Kidney epithelial cell (primary cell): ENCODE data around the gene USP34. TPM values are rescaled to one million over a fixed set of nuclear protein-coding genes. Genes with fewer than 3 reads are reported as not detected.
"Not testable (repeated sequence)": the region's sequence is repeated elsewhere in the genome, so short reads cannot be mapped to it uniquely, and the experiment has no call there.

ENCODE experiments used
- DNase-seq: peaks from one replicate; pipeline ENCODE4 v3.0.0-alpha.2; 2010; ENCODE audit warnings: low read depth
- H3K27me3 ChIP-seq: 2 replicates; pipeline ENCODE4 v1.6.0; 2011; ENCODE audit warnings: low read length; ENCODE audit not compliant: control insufficient read depth, insufficient read depth
- H3K36me3 ChIP-seq: 2 replicates; pipeline ENCODE4 v1.5.1; 2011; ENCODE audit warnings: low read length; ENCODE audit not compliant: control insufficient read depth, insufficient read depth
- H3K4me3 ChIP-seq: 2 replicates; pipeline ENCODE4 v1.5.1; 2011; ENCODE audit warnings: low read depth, mild to moderate bottlenecking, control low read depth, low read length
- CTCF ChIP-seq: IDR thresholded peaks from 2 replicates; pipeline ENCODE4 v1.5.1; 2011; ENCODE audit warnings: mild to moderate bottlenecking, moderate library complexity, low read length, control low read depth, inconsistent platforms; ENCODE audit not compliant: insufficient read depth, poor library complexity, severe bottlenecking
- total RNA-seq: library from RNA; depleted of rRNA; stranded (reverse); fragments of >200 nt; gene quantifications from 2 replicates; pipeline ENCODE4 v1.2.3, GENCODE V29; 2015

USP34 gene
- total RNA-seq, 1 donor from 2014 or later = 90.0 TPM

DNA sequence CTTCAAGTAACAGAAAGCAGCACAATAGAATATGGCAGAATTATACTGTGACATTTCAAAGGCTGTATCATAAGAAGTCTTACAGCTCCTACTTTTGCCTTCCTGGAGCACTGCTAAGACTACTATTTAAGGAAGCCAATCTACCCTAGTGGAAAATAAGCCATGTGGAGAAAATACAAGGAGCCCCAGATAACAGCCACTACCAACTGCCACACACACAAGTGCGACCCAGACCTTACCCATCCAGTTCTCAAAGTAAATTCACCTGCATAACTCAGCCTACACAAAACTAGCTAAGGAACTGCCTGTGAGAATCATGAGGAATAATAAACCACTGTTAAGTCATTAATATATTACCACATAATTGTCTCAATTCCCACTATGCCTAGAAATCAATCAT, 66.4 kb downstream of the USP34 start:
- TF ChIP-seq CTCF = no peak

DNA sequence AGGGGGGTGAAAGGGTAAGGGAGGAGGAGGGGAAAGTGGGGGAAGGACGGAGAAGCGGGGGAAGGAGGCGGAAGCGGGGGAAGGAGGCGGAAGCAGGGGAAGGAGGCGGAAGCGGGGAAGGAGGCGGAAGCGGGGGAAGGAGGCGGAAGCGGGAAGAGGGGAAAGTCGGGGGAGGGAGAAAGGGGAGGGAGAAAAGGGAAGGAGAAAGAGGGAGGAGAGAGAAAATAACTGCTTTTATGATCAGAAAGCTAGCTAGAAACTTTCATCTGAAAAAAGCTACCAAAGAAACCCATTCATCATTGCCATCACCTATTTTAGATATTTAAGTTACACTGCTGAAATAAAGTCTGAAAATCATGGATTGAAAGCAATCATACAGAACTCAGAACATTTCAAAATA, 72.5 kb downstream of the USP34 start:
- DNase-seq = no peak
- Histone ChIP-seq H3K4me3 (no peak overlapping the region), H3K27me3 (no peaks in the 10 kb centered on the region), H3K36me3 (no peaks in the 10 kb centered on the region)
- no peak for TF ChIP-seq CTCF

More for the DNA sequence above, 66.4 kb downstream of the USP34 start:
- H3K27me3 ChIP-seq = no peaks in the 10 kb centered on the region
- no peak for DNase-seq
- H3K36me3 ChIP-seq = peaks cover 1% of the 10 kb centered on the region
- no peak overlapping the region for H3K4me3 ChIP-seq

DNA sequence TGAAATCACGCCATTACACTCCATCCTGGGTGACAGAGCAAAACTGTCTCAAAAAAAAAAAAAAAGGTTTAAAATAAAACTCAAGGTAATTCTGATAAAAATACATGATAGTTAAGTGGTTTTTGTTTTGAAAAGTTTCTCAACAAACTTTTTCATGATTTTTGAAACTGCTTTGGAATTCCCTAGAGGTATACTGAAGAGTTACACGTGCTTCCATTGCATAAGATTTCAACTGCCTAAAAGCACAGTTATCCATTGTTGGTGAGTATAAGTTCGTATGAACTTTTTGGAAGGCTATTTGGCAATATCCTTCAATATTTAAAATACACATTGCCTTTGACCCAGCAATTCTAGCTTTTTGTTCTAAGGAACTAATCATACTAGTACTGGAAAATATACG, 74.9 kb downstream of the USP34 start:
- TF ChIP-seq CTCF = no peak
- Histone ChIP-seq H3K27me3 (no peaks in the 10 kb centered on the region), H3K36me3 (no peaks in the 10 kb centered on the region), H3K4me3 (no peak overlapping the region)
- no peak for DNase-seq

DNA sequence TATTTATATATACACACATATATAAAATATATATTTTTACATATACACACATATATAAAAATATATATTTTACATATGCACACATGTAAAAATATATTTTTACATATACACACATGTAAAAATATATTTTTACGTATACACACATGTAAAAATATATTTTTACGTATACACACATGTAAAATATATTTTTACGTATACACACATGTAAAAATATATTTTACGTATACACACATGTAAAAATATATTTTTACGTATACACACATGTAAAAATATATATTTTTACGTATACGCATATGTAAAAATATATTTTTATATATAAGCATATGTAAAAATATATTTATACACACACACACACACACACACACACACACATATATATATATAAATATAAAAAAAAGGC, 83.3 kb downstream of the USP34 start:
- not testable (repeated sequence) for H3K4me3 ChIP-seq, DNase-seq, H3K36me3 ChIP-seq, H3K27me3 ChIP-seq

GRCh38 chr2:61380882-61381197, 90.0 kb downstream of the USP34 start:
- not testable (repeated sequence) for H3K36me3 ChIP-seq, H3K4me3 ChIP-seq, H3K27me3 ChIP-seq, DNase-seq

- DNase-seq = no peak
- Histone ChIP-seq H3K36me3 (no peaks in the 10 kb centered on the region), H3K27me3 (no peaks in the 10 kb centered on the region), H3K4me3 (no peak overlapping the region)
- TF ChIP-seq CTCF = no peak
Observed at GRCh38 chr2:61380056-61380881, 90.6 kb downstream of the USP34 start.

- no peak for DNase-seq
- no peaks in the 10 kb centered on the region for H3K27me3 ChIP-seq
- TF ChIP-seq CTCF = no peak
- no peaks in the 10 kb centered on the region for H3K36me3 ChIP-seq
- no peak overlapping the region for H3K4me3 ChIP-seq
Observed at GRCh38 chr2:61379521-61379920, 91.4 kb downstream of the USP34 start.
